B cell (primary cell): Measurements from ENCODE around the gene BRF1. TPM values are rescaled to one million over a fixed set of nuclear protein-coding genes. Genes with fewer than 3 reads are reported as not detected.

Source experiments
- ATAC-seq: fragments of 200-7000 bp; cut with Tn5 transposase; one replicate; pipeline ENCODE4 v1.10.0; 2021; ENCODE audit warnings: low read depth, mild to moderate bottlenecking, moderate number of reproducible peaks, moderate library complexity
- CTCF ChIA-PET: fragments of 350-600 bp; sonication (Branson Sonifier 250); formaldehyde crosslinking; loops from one replicate; lab custom pipeline; 2021; ENCODE audit warnings: antibody characterized with exemption, inconsistent platforms; lab: Charles Lee
- POLR2A ChIA-PET: fragments of 350-600 bp; sonication (Branson Sonifier 250); formaldehyde crosslinking; loops from one replicate; lab custom pipeline; 2021; ENCODE audit warnings: antibody characterized with exemption; lab: Charles Lee
- DNase-seq: peaks from one replicate; pipeline ENCODE4 v3.0.0; 2013
- H2AFZ ChIP-seq: 2 replicates; pipeline ENCODE4 v1.6.1; 2012; ENCODE audit warnings: mild to moderate bottlenecking, low read depth, low read length; ENCODE audit not compliant: insufficient read depth, poor library complexity, severe bottlenecking
- H3K27ac ChIP-seq, 2 donors: 1 replicate in 1 of 2; 2 replicates in 1 of 2; pipeline ENCODE4 v1.5.1; 2012 to 2013; ENCODE audit warnings: low read length in 2 of 2, mild to moderate bottlenecking in 2 of 2, moderate library complexity in 1 of 2
- H3K27me3 ChIP-seq, 4 experiments: fragments of 200-600 bp in 1 of 4; sonication (generic) in 1 of 4; replicated peaks in 1 of 4; 1 replicate in 2 of 4; 2 replicates in 2 of 4; pipeline versions ENCODE4 v1.6.1 to v1.7.0; 2013 to 2016; ENCODE audit warnings: low read length in 3 of 4, mild to moderate bottlenecking in 2 of 4, mixed read lengths in 1 of 4, moderate library complexity in 1 of 4; ENCODE audit not compliant: insufficient read depth in 4 of 4, control insufficient read depth in 3 of 4; ENCODE audit errors: control extremely low read depth in 1 of 4
- H3K36me3 ChIP-seq, 2 experiments: replicated peaks in 1 of 2; 1 replicate in 1 of 2; 2 replicates in 1 of 2; pipeline versions ENCODE4 v1.6.1 to v1.7.1; 2013; ENCODE audit warnings: low read length in 1 of 2; ENCODE audit not compliant: insufficient read depth in 2 of 2, control insufficient read depth in 1 of 2; ENCODE audit errors: control extremely low read depth in 1 of 2, extremely low read depth in 1 of 2
- H3K4me1 ChIP-seq, 2 donors: fragments of 200-600 bp in 1 of 2; sonication (generic) in 1 of 2; 1 replicate in 1 of 2; 2 replicates in 1 of 2; pipeline versions ENCODE4 v1.5.1 to v1.6.1; 2013 to 2017; ENCODE audit warnings: low read length in 2 of 2; ENCODE audit not compliant: control insufficient read depth in 2 of 2, insufficient read depth in 2 of 2
- H3K4me2 ChIP-seq: replicated peaks from 2 replicates; pipeline ENCODE3; 2012; ENCODE audit warnings: mild to moderate bottlenecking, low read depth, low read length; ENCODE audit not compliant: poor library complexity, severe bottlenecking
- H3K4me3 ChIP-seq, 5 experiments: fragments of 200-600 bp in 1 of 5; sonication (generic) in 1 of 5; 1 replicate in 3 of 5; 2 replicates in 2 of 5; pipeline versions ENCODE4 v1.5.1 to v1.7.0; 2011 to 2016; ENCODE audit warnings: low read length in 4 of 5, mild to moderate bottlenecking in 4 of 5, low read depth in 2 of 5, control low read depth in 1 of 5, moderate library complexity in 1 of 5; ENCODE audit not compliant: insufficient read depth in 1 of 5; ENCODE audit errors: control extremely low read depth in 1 of 5, extremely low read depth in 1 of 5
- H3K79me2 ChIP-seq: fragments of 200-600 bp; sonication (generic); one replicate; pipeline ENCODE4 v1.6.0; 2016; ENCODE audit warnings: low read length; ENCODE audit not compliant: control insufficient read depth, insufficient read depth
- H3K9ac ChIP-seq: fragments of 200-600 bp; sonication (generic); 2 replicates; pipeline ENCODE4 v1.6.1; 2017; ENCODE audit warnings: mild to moderate bottlenecking, low read length, moderate library complexity
- H3K9me3 ChIP-seq, 3 donors: one replicate each; pipeline versions ENCODE4 v1.6.1 to v1.7.1; 2013; ENCODE audit warnings: low read length in 2 of 3; ENCODE audit not compliant: control insufficient read depth in 2 of 3, insufficient read depth in 1 of 3; ENCODE audit errors: control extremely low read depth in 1 of 3
- H4K20me1 ChIP-seq: 2 replicates; pipeline ENCODE4 v1.6.0; 2012; ENCODE audit warnings: mild to moderate bottlenecking, low read length; ENCODE audit not compliant: insufficient read depth, control insufficient read depth, poor library complexity, severe bottlenecking
- H3K27ac Mint-ChIP-seq: one replicate; pipeline ENCODE4 v1.8.0; 2021; ENCODE audit warnings: mixed read lengths
- H3K27me3 Mint-ChIP-seq: one replicate; pipeline ENCODE4 v1.8.0; 2021; ENCODE audit warnings: mixed read lengths
- H3K4me1 Mint-ChIP-seq: one replicate; pipeline ENCODE4 v1.8.0; 2021; ENCODE audit warnings: mixed read lengths
- H3K4me3 Mint-ChIP-seq: one replicate; pipeline ENCODE4 v1.8.0; 2021; ENCODE audit warnings: mixed read lengths
- H3K9me3 Mint-ChIP-seq: one replicate; pipeline ENCODE4 v1.8.0; 2022; ENCODE audit warnings: mixed read lengths; ENCODE audit not compliant: insufficient read depth
- EZH2 ChIP-seq: IDR thresholded peaks from 2 replicates; pipeline ENCODE4 v1.6.1; 2012; ENCODE audit warnings: borderline replicate concordance, low read depth, mild to moderate bottlenecking, moderate library complexity, low read length; ENCODE audit not compliant: insufficient read depth, poor library complexity, severe bottlenecking
- WGBS: methylation state at CpG from one replicate; pipeline ENCODE4 v1.1.5; 2013; ENCODE audit warnings: missing lambda C conversion rate; ENCODE audit not compliant: insufficient coverage; 5-methylcytosine and 5-hydroxymethylcytosine counted together
- intact Hi-C: fragments of 100-400 bp; cut with micrococcal nuclease; formaldehyde crosslinking; loops from one replicate; pipeline ENCODE4 v1.10.0; 2022
- polyA plus RNA-seq: library from polyadenylated mRNA; depleted of rRNA; stranded (reverse); fragments of >200 nt; gene quantifications from 2 replicates; pipeline ENCODE4 v1.2.3, GENCODE V29; 2012
- total RNA-seq, 2 donors: library from RNA; stranded (reverse); fragments of 120-200 nt in 1 of 2; gene quantifications; 1 replicate in 1 of 2; 2 replicates in 1 of 2; pipeline versions ENCODE4 v1.2.3 to v1.2.4, GENCODE V29; 2013 to 2022
- TF ChIP-seq, protein P1 (sequence below): fragments of 200-600 bp; IDR thresholded peaks from one replicate; pipeline ENCODE4 v1.8.0; 2022; ENCODE audit warnings: antibody characterized with exemption, mild to moderate bottlenecking

The BRF1 gene
- total and polyA plus RNA-seq, 2 donors (not counting 1 experiment from before 2014, with no cell fraction given): 24.5 to 55.8 TPM

DNA sequence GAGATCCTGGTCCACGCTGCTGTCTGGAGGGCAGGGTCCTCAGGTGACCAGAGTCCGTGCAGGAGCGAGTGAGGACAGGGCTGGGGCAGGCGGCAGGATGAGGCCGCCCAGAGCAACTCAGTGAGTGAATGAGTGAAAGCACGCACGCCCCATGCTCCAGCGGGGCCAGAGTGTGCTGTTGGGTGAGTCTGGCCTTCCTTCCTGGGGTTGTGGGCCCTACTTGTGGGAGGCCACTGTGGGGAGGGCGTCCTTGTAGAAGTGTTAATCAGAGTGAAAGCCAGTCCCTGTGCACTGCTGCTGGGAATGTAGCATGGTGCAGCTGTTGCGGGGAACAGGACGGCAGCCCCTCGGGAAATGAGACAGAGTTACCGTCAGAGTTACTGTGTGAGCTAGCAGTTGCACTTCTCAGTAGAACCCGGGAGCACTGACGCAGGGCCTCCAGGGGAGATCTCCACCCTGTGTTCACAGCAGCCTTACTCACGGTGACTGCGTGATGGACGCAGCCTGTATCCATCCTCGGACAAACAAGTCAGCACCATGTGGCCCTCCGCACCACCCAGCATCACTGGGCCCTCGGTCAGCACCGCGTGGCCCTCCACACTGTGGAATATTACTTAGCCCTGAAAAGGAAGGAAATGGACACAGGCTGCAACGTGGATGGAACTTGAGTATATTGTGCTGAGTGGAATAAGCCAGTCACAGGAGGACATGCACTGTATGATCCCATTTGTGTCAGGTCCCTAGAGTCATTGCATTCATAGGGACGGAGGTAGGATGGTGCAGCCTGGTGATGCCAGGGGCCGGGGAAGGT is 35.9 kb upstream of the BRF1 start:
- Histone ChIP-seq H2AFZ (no peak overlapping the region), H3K79me2 (peaks cover 58% of the 10 kb centered on the region), H4K20me1 (peaks cover 61% of the 10 kb centered on the region), H3K36me3 (no peaks in the 10 kb centered on the region), H3K4me1 (peaks cover 0 to 11% of the 10 kb centered on the region in 2 donors), H3K4me2 (no peak overlapping the region), H3K27me3 (no peaks in the 10 kb centered on the region), H3K9ac (no peak overlapping the region), H3K27ac (no peak overlapping the region), H3K9me3 (peaks cover 0 to 8% (median 0%) of the 10 kb centered on the region in 3 donors), H3K4me3 (no peak overlapping the region)
- ChIA-PET CTCF (interaction anchor here (0.6 kb wide), 1 partner anchor 1520 kb away, joined by 5 read pairs; no protein-coding TSS in a partner anchor), POLR2A (no interaction called here)
- Mint-ChIP-seq H3K9me3 (no peaks in the 10 kb centered on the region), H3K4me3 (no peak overlapping the region), H3K4me1 (peaks cover 15% of the 10 kb centered on the region), H3K27me3 (no peaks in the 10 kb centered on the region), H3K27ac (no peak overlapping the region)
- WGBS: 96% methylated on average over 26 of the region's 26 CpGs
- DNase-seq (no peak), ATAC-seq (no peak)
- TF ChIP-seq, protein P1, sequence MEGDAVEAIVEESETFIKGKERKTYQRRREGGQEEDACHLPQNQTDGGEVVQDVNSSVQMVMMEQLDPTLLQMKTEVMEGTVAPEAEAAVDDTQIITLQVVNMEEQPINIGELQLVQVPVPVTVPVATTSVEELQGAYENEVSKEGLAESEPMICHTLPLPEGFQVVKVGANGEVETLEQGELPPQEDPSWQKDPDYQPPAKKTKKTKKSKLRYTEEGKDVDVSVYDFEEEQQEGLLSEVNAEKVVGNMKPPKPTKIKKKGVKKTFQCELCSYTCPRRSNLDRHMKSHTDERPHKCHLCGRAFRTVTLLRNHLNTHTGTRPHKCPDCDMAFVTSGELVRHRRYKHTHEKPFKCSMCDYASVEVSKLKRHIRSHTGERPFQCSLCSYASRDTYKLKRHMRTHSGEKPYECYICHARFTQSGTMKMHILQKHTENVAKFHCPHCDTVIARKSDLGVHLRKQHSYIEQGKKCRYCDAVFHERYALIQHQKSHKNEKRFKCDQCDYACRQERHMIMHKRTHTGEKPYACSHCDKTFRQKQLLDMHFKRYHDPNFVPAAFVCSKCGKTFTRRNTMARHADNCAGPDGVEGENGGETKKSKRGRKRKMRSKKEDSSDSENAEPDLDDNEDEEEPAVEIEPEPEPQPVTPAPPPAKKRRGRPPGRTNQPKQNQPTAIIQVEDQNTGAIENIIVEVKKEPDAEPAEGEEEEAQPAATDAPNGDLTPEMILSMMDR: no peak
- no peak for TF ChIP-seq EZH2
- intact Hi-C loops: no loop called here

DNA sequence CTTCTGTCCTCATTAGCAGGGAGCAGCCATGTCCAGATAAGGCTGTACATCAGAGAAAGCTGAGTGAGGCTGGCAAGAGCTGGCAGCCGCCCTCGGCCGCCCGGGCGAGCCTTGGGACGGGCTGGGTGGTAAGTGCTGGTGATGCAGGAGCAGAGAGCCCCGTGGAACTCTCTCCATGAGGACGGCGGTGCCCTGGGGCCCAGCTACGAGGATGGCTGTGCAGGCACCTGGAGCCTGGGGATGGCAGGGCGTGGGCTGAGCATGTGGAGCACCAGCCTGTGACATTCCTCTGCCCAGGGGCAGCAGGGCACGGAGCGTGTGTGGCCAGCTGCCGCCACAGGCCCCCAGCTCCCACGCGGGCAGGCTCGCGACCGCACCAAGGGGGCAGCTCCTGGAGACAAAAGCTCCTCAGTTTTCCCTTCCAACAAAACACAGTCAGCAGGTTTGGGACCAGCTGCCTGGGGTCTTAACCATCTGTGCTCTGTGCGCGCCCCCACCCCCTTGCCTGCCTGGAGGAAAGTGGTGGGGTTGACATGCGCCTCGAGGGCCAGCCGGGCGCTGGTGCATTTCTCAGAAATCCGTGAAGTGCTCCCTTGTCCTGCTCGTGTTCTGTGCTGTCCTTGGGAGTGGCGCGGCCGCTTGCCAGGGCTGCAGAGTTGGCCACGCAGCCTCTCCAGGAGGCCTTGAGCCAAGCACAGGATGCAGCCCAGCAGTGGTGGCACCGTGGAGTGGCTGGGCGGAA is 35.1 kb upstream of the BRF1 start:
- POLR2A ChIA-PET: no interaction called here

More for the DNA sequence above, 35.1 kb upstream of the BRF1 start:
- peaks cover 0 to 7% of the 10 kb centered on the region in 2 donors for H3K4me1 ChIP-seq
- peaks cover 0 to 14% (median 3%) of the 10 kb centered on the region in 3 donors for H3K9me3 ChIP-seq
- no peaks in the 10 kb centered on the region for H3K27me3 ChIP-seq
- ATAC-seq (no peak), DNase-seq (no peak)
- TF ChIP-seq, protein P1: no peak
- no peak for TF ChIP-seq EZH2
- H3K4me3 ChIP-seq: no peak overlapping the region
- no peaks in the 10 kb centered on the region for H3K36me3 ChIP-seq
- no peak overlapping the region for H3K27ac ChIP-seq
- Mint-ChIP-seq H3K4me1 (peaks cover 13% of the 10 kb centered on the region), H3K4me3 (no peak overlapping the region), H3K27me3 (no peaks in the 10 kb centered on the region), H3K9me3 (no peaks in the 10 kb centered on the region), H3K27ac (no peak overlapping the region)
- intact Hi-C loops: no loop called here
- H3K4me2 ChIP-seq: no peak overlapping the region
- CTCF ChIA-PET: no interaction called here
- H4K20me1 ChIP-seq: peaks cover 69% of the 10 kb centered on the region
- no peak overlapping the region for H2AFZ ChIP-seq
- 95% methylated on average over 31 of the region's 33 CpGs for WGBS
- H3K9ac ChIP-seq: no peak overlapping the region
- H3K79me2 ChIP-seq: peaks cover 63% of the 10 kb centered on the region
